Progenitor cell of endocrine pancreas (in vitro differentiated cells): Measurements from ENCODE around the gene CHADL. TPM values are rescaled to one million over a fixed set of nuclear protein-coding genes. Genes with fewer than 3 reads are reported as not detected.
A peak's percentile ranks its signal among the peaks of the same experiment; 100 is the strongest.

Experiments
- DNase-seq: peaks from one replicate; pipeline ENCODE4 v3.0.0; 2021; ENCODE audit warnings: low spot score; ENCODE audit not compliant: unreplicated experiment
- H3K27ac Mint-ChIP-seq: 2 replicates; pipeline ENCODE4 v1.8.0; 2021; ENCODE audit warnings: mild to moderate bottlenecking, moderate library complexity, mixed read lengths
- H3K27me3 Mint-ChIP-seq: 2 replicates; pipeline ENCODE4 v1.8.0; 2021; ENCODE audit warnings: mixed read lengths
- H3K36me3 Mint-ChIP-seq: 2 replicates; pipeline ENCODE4 v1.8.0; 2022; ENCODE audit warnings: mixed read lengths; ENCODE audit not compliant: insufficient read depth
- H3K4me1 Mint-ChIP-seq: 2 replicates; pipeline ENCODE4 v1.8.0; 2021; ENCODE audit warnings: low read depth, mixed read lengths
- H3K4me3 Mint-ChIP-seq: 2 replicates; pipeline ENCODE4 v1.8.0; 2021; ENCODE audit warnings: low read depth, mild to moderate bottlenecking, moderate library complexity, mixed read lengths
- H3K9me3 Mint-ChIP-seq: 2 replicates; pipeline ENCODE4 v1.8.0; 2021; ENCODE audit warnings: low read depth, mixed read lengths
- total RNA-seq: library from RNA; stranded (reverse); gene quantifications from 2 replicates; pipeline ENCODE4 v1.2.1, GENCODE V29; 2021
- TF ChIP-seq, protein P1 (sequence below): fragments of 200-600 bp; sonication (generic); IDR thresholded peaks from one replicate; pipeline ENCODE4 v1.5.0; 2021; ENCODE audit warnings: antibody characterized with exemption, mild to moderate bottlenecking; ENCODE audit not compliant: unreplicated experiment

Gene CHADL
- total RNA-seq, 1 donor from 2014 or later = 3.1 TPM

DNA sequence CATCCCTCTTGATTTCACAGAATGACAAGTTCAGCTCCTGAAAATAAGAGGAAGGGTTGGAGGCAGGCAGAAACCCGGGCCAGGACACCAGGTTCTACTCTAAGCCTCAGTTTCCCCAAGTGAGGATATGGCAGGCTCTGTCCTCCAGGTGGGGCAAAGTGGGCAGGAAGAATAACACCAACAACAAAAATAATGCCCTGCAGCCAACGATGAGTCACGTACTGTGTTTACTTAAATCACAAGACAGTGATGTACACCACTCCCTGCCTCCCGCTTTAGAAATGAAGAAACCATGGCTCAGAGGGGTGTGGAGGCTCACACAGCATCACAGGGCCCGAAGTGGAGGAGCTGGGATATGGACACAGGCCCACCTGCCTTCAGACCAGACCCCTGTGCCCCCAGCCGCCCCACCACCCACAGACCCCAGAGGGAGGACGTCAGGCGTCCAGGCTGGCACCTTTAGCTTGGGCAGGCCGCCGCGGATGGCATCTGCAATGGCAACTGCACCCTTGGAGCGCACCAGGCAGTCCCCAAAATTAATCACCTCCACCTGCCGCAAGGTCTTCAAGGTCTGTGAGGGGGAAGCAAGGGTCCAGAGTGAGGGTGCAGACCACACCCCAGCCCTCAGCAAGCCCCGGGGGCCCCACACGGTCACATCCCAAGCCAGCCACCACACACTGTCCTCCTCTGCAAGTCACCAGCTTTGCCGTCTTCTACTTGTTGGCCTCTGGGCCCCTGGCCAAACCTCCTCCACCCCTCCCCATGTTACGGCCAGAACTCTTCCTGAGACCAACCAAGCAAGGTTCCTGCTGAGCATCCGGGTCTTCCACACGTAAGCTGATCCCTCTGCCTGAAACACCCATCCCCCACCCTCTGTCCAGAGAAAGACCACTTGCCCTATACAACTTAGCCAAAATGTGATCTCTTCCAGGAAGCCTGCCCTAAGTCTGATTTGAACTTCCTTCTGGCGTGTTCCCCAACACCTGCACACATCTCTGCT, 15.8 kb upstream of the CHADL start:
- Mint-ChIP-seq H3K27me3 (no peaks in the 10 kb centered on the region), H3K36me3 (peaks cover 4% of the 10 kb centered on the region), H3K4me3 (no peak overlapping the region), H3K27ac (peak overlapping the region; percentile 27), H3K9me3 (no peaks in the 10 kb centered on the region), H3K4me1 (no peaks in the 10 kb centered on the region)
- no peak for DNase-seq
- TF ChIP-seq, protein P1, sequence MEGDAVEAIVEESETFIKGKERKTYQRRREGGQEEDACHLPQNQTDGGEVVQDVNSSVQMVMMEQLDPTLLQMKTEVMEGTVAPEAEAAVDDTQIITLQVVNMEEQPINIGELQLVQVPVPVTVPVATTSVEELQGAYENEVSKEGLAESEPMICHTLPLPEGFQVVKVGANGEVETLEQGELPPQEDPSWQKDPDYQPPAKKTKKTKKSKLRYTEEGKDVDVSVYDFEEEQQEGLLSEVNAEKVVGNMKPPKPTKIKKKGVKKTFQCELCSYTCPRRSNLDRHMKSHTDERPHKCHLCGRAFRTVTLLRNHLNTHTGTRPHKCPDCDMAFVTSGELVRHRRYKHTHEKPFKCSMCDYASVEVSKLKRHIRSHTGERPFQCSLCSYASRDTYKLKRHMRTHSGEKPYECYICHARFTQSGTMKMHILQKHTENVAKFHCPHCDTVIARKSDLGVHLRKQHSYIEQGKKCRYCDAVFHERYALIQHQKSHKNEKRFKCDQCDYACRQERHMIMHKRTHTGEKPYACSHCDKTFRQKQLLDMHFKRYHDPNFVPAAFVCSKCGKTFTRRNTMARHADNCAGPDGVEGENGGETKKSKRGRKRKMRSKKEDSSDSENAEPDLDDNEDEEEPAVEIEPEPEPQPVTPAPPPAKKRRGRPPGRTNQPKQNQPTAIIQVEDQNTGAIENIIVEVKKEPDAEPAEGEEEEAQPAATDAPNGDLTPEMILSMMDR = no peak

DNA sequence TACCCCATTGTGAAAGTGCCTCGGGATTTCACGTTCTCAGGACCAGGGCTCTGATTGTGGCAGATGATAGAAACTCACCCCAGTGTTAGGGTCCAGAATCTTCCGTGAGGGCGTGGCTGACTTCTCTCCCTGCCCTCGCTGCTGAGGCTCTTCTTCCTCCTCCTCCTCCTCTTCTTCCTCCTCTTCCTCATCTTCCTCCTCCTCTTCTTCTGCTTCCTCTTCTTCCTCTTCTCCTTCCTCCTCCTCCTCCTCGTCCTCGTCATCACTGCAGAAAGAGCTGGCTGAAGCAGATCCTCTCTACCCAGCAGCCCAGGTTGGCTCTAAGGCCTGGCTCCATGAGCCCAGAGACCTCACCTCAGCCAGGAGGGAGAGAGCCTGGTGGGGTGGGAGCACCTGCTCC, 13.5 kb upstream of the CHADL start:
- H3K4me1 Mint-ChIP-seq = no peaks in the 10 kb centered on the region
- H3K27ac Mint-ChIP-seq = no peak overlapping the region
- TF ChIP-seq, protein P1 = no peak
- DNase-seq = no peak
- no peaks in the 10 kb centered on the region for H3K27me3 Mint-ChIP-seq
- peaks cover 4% of the 10 kb centered on the region for H3K36me3 Mint-ChIP-seq
- no peaks in the 10 kb centered on the region for H3K9me3 Mint-ChIP-seq
- no peak overlapping the region for H3K4me3 Mint-ChIP-seq

DNA sequence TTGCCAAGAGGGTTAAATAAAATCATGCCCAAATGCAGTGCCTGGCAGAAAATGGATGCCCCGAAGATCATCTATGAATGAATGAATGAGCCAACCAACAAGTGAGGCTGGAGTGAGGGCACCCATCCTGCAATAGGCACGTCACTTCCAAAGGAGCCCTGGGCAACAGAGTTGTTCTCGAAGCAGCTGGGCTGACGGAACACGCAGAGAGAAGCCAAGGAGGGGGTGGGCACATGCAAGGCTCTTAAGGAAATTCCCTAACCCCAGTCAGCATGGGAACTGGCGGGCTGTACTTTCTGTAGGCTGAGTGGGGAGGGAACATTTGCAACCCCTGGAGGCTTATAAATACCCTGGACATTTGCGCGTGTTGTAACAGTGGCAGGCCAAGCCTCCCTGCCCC, 11.6 kb upstream of the CHADL start:
- Mint-ChIP-seq H3K27ac (no peak overlapping the region), H3K27me3 (no peaks in the 10 kb centered on the region), H3K4me1 (no peaks in the 10 kb centered on the region), H3K9me3 (no peaks in the 10 kb centered on the region), H3K4me3 (no peak overlapping the region), H3K36me3 (peaks cover 9% of the 10 kb centered on the region)
- TF ChIP-seq, protein P1 = no peak
- DNase-seq = no peak

DNA sequence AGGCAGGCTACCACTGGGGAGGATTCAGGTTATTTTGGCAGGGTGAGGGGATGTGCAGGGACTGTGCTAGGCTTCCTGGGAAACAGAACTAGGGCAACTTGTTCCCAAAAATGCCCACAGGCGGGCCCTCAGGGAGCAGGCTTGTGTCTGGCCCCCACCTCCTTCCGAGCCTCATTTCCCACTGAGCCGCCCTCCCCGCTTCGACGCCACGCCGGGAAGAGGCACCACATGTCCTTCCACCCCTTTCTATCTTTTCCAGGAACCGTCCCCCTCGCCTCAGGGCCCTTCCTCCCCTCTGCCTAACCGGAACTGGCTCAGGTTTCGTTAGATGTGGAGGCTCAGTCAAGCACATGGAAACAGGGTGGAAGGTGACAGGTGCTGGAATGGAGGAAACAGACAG, 9.4 kb upstream of the CHADL start:
- peaks cover 9% of the 10 kb centered on the region for H3K36me3 Mint-ChIP-seq
- DNase-seq = no peak
- H3K9me3 Mint-ChIP-seq = no peaks in the 10 kb centered on the region
- no peak overlapping the region for H3K27ac Mint-ChIP-seq
- no peaks in the 10 kb centered on the region for H3K27me3 Mint-ChIP-seq
- H3K4me1 Mint-ChIP-seq = no peaks in the 10 kb centered on the region
- TF ChIP-seq, protein P1 = no peak
- H3K4me3 Mint-ChIP-seq = no peak overlapping the region

DNA sequence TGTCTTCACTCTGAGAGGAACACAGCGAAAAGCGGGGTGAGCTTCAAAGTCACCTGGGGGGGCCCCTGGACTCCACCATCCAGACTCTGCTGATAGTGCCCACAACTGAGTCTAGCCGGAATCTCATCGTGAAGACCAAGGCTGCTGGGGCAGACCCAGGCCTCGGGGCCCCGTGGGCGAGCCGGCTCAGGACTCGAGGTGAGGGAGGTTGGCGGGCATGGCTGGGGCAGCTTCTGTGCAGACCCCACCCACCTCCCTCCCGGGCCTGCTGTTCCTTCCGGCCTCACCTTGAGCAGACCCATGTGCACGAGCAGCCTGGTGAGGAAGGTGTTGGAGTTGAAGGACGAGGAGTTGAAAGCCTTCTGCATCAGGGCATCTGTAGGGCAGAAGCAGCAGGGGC, 8.7 kb upstream of the CHADL start:
- TF ChIP-seq, protein P1 = no peak
- Mint-ChIP-seq H3K4me3 (no peak overlapping the region), H3K36me3 (peaks cover 11% of the 10 kb centered on the region), H3K4me1 (no peaks in the 10 kb centered on the region), H3K9me3 (no peaks in the 10 kb centered on the region), H3K27ac (no peak overlapping the region), H3K27me3 (no peaks in the 10 kb centered on the region)
- no peak for DNase-seq
